Liver (tissue), 9 donors: ENCODE results near the gene DST. TPM values are rescaled to one million over a fixed set of nuclear protein-coding genes. Genes with fewer than 3 reads are reported as not detected.

Experiments used
- DNase-seq: peaks from one replicate; pipeline ENCODE4 v3.0.0-alpha.2; 2017; ENCODE audit warnings: low spot score
- H3K27ac ChIP-seq, 2 donors: one replicate each; pipeline ENCODE4 v1.7.0; 2013; ENCODE audit warnings: inconsistent platforms in 2 of 2, low read length in 2 of 2, control low read depth in 1 of 2, low read depth in 1 of 2, mild to moderate bottlenecking in 1 of 2
- H3K27me3 ChIP-seq, 4 donors: one replicate each; pipeline versions ENCODE4 v1.6.1 to v1.7.0; 2013; ENCODE audit warnings: low read length in 3 of 4, inconsistent platforms in 1 of 4, mild to moderate bottlenecking in 1 of 4, moderate library complexity in 1 of 4; ENCODE audit not compliant: control insufficient read depth in 4 of 4, insufficient read depth in 4 of 4
- H3K36me3 ChIP-seq, 4 donors: one replicate each; pipeline versions ENCODE4 v1.6.1 to v1.7.0; 2013; ENCODE audit warnings: low read length in 3 of 4, mild to moderate bottlenecking in 3 of 4, low read depth in 1 of 4, moderate library complexity in 1 of 4; ENCODE audit not compliant: control insufficient read depth in 4 of 4, insufficient read depth in 3 of 4
- H3K4me1 ChIP-seq, 4 donors: one replicate each; pipeline versions ENCODE4 v1.6.1 to v1.7.0; 2013; ENCODE audit warnings: low read length in 3 of 4, mild to moderate bottlenecking in 3 of 4, moderate library complexity in 1 of 4; ENCODE audit not compliant: control insufficient read depth in 4 of 4, insufficient read depth in 4 of 4
- H3K4me3 ChIP-seq, 3 donors: one replicate each; pipeline versions ENCODE4 v1.6.1 to v1.7.0; 2013; ENCODE audit warnings: low read length in 3 of 3, control low read depth in 1 of 3, low read depth in 1 of 3, mild to moderate bottlenecking in 1 of 3
- H3K9ac ChIP-seq, 2 donors: one replicate each; pipeline ENCODE4 v1.7.0; 2013; ENCODE audit warnings: low read length in 2 of 2, mild to moderate bottlenecking in 2 of 2, moderate library complexity in 2 of 2, control low read depth in 1 of 2, low read depth in 1 of 2
- H3K9me3 ChIP-seq, 4 donors: one replicate each; pipeline versions ENCODE4 v1.6.1 to v1.7.0; 2013; ENCODE audit warnings: low read length in 3 of 4; ENCODE audit not compliant: control insufficient read depth in 4 of 4
- EGR1 ChIP-seq, 2 donors: IDR thresholded peaks; 2 replicates each; pipeline ENCODE4 v1.6.1; 2016 to 2018; ENCODE audit warnings: antibody characterized with exemption in 2 of 2, low read depth in 2 of 2
- FOXA1 ChIP-seq: IDR thresholded peaks from 2 replicates; pipeline ENCODE4 v1.6.1; 2016; ENCODE audit warnings: antibody characterized with exemption
- FOXA2 ChIP-seq: IDR thresholded peaks from 2 replicates; pipeline ENCODE4 v1.6.1; 2016; ENCODE audit warnings: antibody characterized with exemption
- GABPA ChIP-seq, 2 donors: IDR thresholded peaks in 1 of 2; conservative IDR thresholded peaks in 1 of 2; 2 replicates each; pipeline ENCODE4 v1.6.1; 2016; ENCODE audit warnings: antibody characterized with exemption in 2 of 2, mild to moderate bottlenecking in 1 of 2, moderate library complexity in 1 of 2
- HNF4A ChIP-seq, 2 donors: conservative IDR thresholded peaks; 2 replicates each; pipeline ENCODE4 v1.6.1; 2016; ENCODE audit warnings: antibody characterized with exemption in 2 of 2, mild to moderate bottlenecking in 2 of 2
- HNF4G ChIP-seq: IDR thresholded peaks from 2 replicates; pipeline ENCODE4 v1.6.1; 2016; ENCODE audit warnings: antibody characterized with exemption
- JUND ChIP-seq, 2 donors: IDR thresholded peaks; 2 replicates each; pipeline ENCODE4 v1.6.1; 2016; ENCODE audit warnings: antibody characterized with exemption in 2 of 2
- NR2F2 ChIP-seq: IDR thresholded peaks from 2 replicates; pipeline ENCODE4 v1.6.1; 2016; ENCODE audit warnings: antibody characterized with exemption
- RAD21 ChIP-seq, 2 donors: IDR thresholded peaks; 2 replicates each; pipeline ENCODE4 v1.6.1; 2016; ENCODE audit warnings: antibody characterized with exemption in 2 of 2, mild to moderate bottlenecking in 2 of 2
- RXRA ChIP-seq, 2 donors: IDR thresholded peaks; 2 replicates each; pipeline ENCODE4 v1.6.1; 2017 to 2018; ENCODE audit warnings: antibody characterized with exemption in 2 of 2, mild to moderate bottlenecking in 1 of 2
- SP1 ChIP-seq: IDR thresholded peaks from 2 replicates; pipeline ENCODE4 v1.6.1; 2018; ENCODE audit warnings: antibody characterized with exemption, mild to moderate bottlenecking
- TAF1 ChIP-seq: conservative IDR thresholded peaks from 2 replicates; pipeline ENCODE4 v1.6.1; 2016; ENCODE audit warnings: antibody characterized with exemption, mild to moderate bottlenecking
- YY1 ChIP-seq: IDR thresholded peaks from 2 replicates; pipeline ENCODE4 v1.6.1; 2016; ENCODE audit warnings: antibody characterized with exemption, mild to moderate bottlenecking
- WGBS: extraction: QIAGEN DNeasy Blood & Tissue Kit; methylation state at CpG from one replicate; pipeline ENCODE4 v1.1.7; 2013; 5-methylcytosine and 5-hydroxymethylcytosine counted together
- polyA plus RNA-seq, 2 donors: library from polyadenylated mRNA; stranded (reverse) in 1 of 2; unstranded in 1 of 2; fragments of 200-250 nt in 1 of 2; fragments of >200 nt in 1 of 2; fragmentation: Nextera tagmentation in 1 of 2; extraction: Ambion mirVana in 1 of 2; gene quantifications; one replicate each; pipeline versions ENCODE4 v1.2.1 to v1.2.3, GENCODE V29; 2013 to 2015
- total RNA-seq, 2 donors: library from RNA; depleted of rRNA; stranded (reverse); fragments of >200 nt; gene quantifications; one replicate each; pipeline ENCODE4 v1.2.3, GENCODE V29; 2014
- TF ChIP-seq, protein P1 (sequence below): IDR thresholded peaks from 2 replicates; pipeline ENCODE4 v1.6.1; 2016; ENCODE audit warnings: antibody characterized with exemption
- TF ChIP-seq, protein P2 (sequence below): fragments of 150-350 bp; IDR thresholded peaks from 2 replicates; pipeline ENCODE4 v1.5.1; 2017; ENCODE audit warnings: improper control_type of control experiment, low read depth, low read length; ENCODE audit not compliant: missing input control
- TF ChIP-seq, protein P3 (sequence below): IDR thresholded peaks from 2 replicates; pipeline ENCODE4 v1.6.1; 2016; ENCODE audit warnings: antibody characterized with exemption, mild to moderate bottlenecking
- TF ChIP-seq, protein P4 (sequence below): IDR thresholded peaks from 2 replicates; pipeline ENCODE4 v1.6.1; 2016; ENCODE audit warnings: antibody characterized with exemption
- TF ChIP-seq, protein P5 (sequence below): IDR thresholded peaks from 2 replicates; pipeline ENCODE4 v1.6.1; 2016; ENCODE audit warnings: antibody characterized with exemption
- donor health status: healthy.
- donor health status: healthy.
- donor health status: healthy.
- donor health status: healthy.
- donor health status: healthy.

Gene DST
- total and polyA plus RNA-seq, 4 donors = 30.5 to 234 (median 86.7) TPM

DNA sequence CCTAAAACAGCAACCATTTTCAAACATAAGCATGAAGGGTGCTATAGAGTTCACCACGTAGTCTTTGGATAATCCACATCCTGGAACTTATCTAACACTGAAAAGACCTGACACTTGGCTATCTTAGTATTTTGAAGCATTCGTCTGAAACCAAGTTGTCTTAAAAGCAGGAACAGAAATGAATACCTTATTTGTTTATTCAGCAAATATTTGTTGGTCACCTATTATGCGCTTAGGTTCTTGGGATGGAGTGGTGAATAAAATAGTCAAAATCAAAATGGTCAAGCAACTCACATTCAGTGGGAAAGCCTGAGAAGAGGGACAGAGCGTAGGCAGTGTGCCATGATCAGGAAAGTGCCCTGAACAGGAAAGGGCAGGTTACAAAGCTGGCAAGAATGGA is 206.9 kb downstream of the DST start:
- 67% methylated on average over 4 of the region's 4 CpGs for WGBS
- Histone ChIP-seq H3K9ac (no peak overlapping the region), H3K9me3 (peaks cover 0 to 5% (median 2%) of the 10 kb centered on the region in 4 donors), H3K4me3 (no peak overlapping the region), H3K36me3 (no peaks in the 10 kb centered on the region), H3K4me1 (peaks cover 6 to 39% (median 26%) of the 10 kb centered on the region in 4 donors), H3K27me3 (no peaks in the 10 kb centered on the region), H3K27ac (no peak overlapping the region)
- no peak for DNase-seq
- TF ChIP-seq EGR1 (IDR thresholded peaks at IDR 0.05; ENCODE audit: low read depth in 2 of 2) (no peak), GABPA (IDR thresholded peaks at IDR 0.05 in 1 of 2, conservative IDR thresholded peaks at IDR 0.05 in 1 of 2) (no peak), YY1 (no peak), FOXA2 (no peak), HNF4A (conservative IDR thresholded peaks at IDR 0.05) (no peak), RXRA (IDR thresholded peaks at IDR 0.05) (no peak), NR2F2 (no peak), TAF1 (no peak), JUND (IDR thresholded peaks at IDR 0.05) (no peak), RAD21 (IDR thresholded peaks at IDR 0.05) (no peak), SP1 (no peak), FOXA1 (no peak)
- TF ChIP-seq, protein P1, sequence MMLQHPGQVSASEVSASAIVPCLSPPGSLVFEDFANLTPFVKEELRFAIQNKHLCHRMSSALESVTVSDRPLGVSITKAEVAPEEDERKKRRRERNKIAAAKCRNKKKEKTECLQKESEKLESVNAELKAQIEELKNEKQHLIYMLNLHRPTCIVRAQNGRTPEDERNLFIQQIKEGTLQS = no peak
- TF ChIP-seq, protein P2, sequence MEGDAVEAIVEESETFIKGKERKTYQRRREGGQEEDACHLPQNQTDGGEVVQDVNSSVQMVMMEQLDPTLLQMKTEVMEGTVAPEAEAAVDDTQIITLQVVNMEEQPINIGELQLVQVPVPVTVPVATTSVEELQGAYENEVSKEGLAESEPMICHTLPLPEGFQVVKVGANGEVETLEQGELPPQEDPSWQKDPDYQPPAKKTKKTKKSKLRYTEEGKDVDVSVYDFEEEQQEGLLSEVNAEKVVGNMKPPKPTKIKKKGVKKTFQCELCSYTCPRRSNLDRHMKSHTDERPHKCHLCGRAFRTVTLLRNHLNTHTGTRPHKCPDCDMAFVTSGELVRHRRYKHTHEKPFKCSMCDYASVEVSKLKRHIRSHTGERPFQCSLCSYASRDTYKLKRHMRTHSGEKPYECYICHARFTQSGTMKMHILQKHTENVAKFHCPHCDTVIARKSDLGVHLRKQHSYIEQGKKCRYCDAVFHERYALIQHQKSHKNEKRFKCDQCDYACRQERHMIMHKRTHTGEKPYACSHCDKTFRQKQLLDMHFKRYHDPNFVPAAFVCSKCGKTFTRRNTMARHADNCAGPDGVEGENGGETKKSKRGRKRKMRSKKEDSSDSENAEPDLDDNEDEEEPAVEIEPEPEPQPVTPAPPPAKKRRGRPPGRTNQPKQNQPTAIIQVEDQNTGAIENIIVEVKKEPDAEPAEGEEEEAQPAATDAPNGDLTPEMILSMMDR = no peak
- TF ChIP-seq, protein P3, sequence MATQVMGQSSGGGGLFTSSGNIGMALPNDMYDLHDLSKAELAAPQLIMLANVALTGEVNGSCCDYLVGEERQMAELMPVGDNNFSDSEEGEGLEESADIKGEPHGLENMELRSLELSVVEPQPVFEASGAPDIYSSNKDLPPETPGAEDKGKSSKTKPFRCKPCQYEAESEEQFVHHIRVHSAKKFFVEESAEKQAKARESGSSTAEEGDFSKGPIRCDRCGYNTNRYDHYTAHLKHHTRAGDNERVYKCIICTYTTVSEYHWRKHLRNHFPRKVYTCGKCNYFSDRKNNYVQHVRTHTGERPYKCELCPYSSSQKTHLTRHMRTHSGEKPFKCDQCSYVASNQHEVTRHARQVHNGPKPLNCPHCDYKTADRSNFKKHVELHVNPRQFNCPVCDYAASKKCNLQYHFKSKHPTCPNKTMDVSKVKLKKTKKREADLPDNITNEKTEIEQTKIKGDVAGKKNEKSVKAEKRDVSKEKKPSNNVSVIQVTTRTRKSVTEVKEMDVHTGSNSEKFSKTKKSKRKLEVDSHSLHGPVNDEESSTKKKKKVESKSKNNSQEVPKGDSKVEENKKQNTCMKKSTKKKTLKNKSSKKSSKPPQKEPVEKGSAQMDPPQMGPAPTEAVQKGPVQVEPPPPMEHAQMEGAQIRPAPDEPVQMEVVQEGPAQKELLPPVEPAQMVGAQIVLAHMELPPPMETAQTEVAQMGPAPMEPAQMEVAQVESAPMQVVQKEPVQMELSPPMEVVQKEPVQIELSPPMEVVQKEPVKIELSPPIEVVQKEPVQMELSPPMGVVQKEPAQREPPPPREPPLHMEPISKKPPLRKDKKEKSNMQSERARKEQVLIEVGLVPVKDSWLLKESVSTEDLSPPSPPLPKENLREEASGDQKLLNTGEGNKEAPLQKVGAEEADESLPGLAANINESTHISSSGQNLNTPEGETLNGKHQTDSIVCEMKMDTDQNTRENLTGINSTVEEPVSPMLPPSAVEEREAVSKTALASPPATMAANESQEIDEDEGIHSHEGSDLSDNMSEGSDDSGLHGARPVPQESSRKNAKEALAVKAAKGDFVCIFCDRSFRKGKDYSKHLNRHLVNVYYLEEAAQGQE = no peak

DNA sequence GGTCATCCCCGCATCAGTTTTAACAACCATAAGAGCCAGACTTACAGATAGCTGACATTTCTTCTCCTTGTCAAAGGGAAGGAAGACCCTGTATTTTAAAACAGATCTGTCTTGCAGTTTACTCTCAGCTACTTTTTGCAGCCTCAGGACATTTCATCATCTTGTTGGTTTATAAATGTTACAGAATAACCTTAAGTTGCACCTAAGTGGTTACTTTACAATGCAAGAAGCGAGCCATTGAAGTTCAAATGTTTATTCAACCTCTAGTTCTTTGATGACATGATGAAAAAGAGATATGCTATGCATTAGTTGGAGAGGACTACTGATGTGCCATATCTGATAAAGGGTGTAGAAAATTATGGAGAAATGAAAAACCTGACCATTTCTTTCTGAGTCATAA is 207.4 kb downstream of the DST start:
- Histone ChIP-seq H3K9ac (no peak overlapping the region), H3K4me1 (peaks cover 6 to 34% (median 22%) of the 10 kb centered on the region in 4 donors), H3K36me3 (no peaks in the 10 kb centered on the region), H3K27ac (no peak overlapping the region), H3K9me3 (peaks cover 0 to 5% (median 2%) of the 10 kb centered on the region in 4 donors), H3K4me3 (no peak overlapping the region), H3K27me3 (no peaks in the 10 kb centered on the region)
- DNase-seq = no peak
- WGBS = 89% methylated on average over 2 of the region's 2 CpGs
- TF ChIP-seq RAD21 (IDR thresholded peaks at IDR 0.05) (no peak), RXRA (IDR thresholded peaks at IDR 0.05) (no peak), YY1 (no peak), JUND (IDR thresholded peaks at IDR 0.05) (no peak), TAF1 (no peak), NR2F2 (no peak), FOXA2 (no peak), GABPA (IDR thresholded peaks at IDR 0.05 in 1 of 2, conservative IDR thresholded peaks at IDR 0.05 in 1 of 2) (no peak), EGR1 (IDR thresholded peaks at IDR 0.05; ENCODE audit: low read depth in 2 of 2) (no peak), FOXA1 (no peak), HNF4G (no peak), SP1 (no peak)
- TF ChIP-seq, protein P2 = no peak
- TF ChIP-seq, protein P4, sequence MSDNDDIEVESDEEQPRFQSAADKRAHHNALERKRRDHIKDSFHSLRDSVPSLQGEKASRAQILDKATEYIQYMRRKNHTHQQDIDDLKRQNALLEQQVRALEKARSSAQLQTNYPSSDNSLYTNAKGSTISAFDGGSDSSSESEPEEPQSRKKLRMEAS = no peak
- TF ChIP-seq, protein P5, sequence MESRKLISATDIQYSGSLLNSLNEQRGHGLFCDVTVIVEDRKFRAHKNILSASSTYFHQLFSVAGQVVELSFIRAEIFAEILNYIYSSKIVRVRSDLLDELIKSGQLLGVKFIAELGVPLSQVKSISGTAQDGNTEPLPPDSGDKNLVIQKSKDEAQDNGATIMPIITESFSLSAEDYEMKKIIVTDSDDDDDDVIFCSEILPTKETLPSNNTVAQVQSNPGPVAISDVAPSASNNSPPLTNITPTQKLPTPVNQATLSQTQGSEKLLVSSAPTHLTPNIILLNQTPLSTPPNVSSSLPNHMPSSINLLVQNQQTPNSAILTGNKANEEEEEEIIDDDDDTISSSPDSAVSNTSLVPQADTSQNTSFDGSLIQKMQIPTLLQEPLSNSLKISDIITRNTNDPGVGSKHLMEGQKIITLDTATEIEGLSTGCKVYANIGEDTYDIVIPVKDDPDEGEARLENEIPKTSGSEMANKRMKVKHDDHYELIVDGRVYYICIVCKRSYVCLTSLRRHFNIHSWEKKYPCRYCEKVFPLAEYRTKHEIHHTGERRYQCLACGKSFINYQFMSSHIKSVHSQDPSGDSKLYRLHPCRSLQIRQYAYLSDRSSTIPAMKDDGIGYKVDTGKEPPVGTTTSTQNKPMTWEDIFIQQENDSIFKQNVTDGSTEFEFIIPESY = no peak
- TF ChIP-seq, protein P1 = no peak
